Caco-2 (cell line): ENCODE measurements around the gene GFAP. TPM values are rescaled to one million over a fixed set of nuclear protein-coding genes. Genes with fewer than 3 reads are reported as not detected.
"Not testable (repeated sequence)": the region's sequence is repeated elsewhere in the genome, so short reads cannot be mapped to it uniquely, and the experiment has no call there.

Experiments used
- BruUV-seq: library from RNA; stranded (reverse); fragments of 400-500 nt; replicated peaks from 2 replicates; lab custom pipeline; 2021; lab: Mats Ljungman, UMichigan
- CTCF ChIA-PET: fragments of 300-600 bp; sonication (Branson Sonifier 250); formaldehyde crosslinking; loops from one replicate; lab custom pipeline; 2022; ENCODE audit warnings: antibody characterized with exemption; lab: Charles Lee
- POLR2A ChIA-PET: fragments of 300-600 bp; sonication (Branson Sonifier 250); formaldehyde crosslinking; loops from one replicate; lab custom pipeline; 2022; ENCODE audit warnings: antibody characterized with exemption; lab: Charles Lee
- DNase-seq, 2 experiments: peaks; one replicate each; pipeline versions ENCODE4 v3.0.0 to v3.0.0-alpha.2; 2020 to 2022
- H3K27me3 ChIP-seq: replicated peaks from 2 replicates; pipeline ENCODE4 v1.6.0; 2011; ENCODE audit warnings: low read length; ENCODE audit not compliant: control insufficient read depth, insufficient read depth
- H3K36me3 ChIP-seq: 2 replicates; pipeline ENCODE4 v1.5.1; 2011; ENCODE audit warnings: low read length; ENCODE audit not compliant: control insufficient read depth, insufficient read depth
- H3K4me1 ChIP-seq: fragments of 250-450 bp; sonication (Bioruptor Pico); 2 replicates; pipeline ENCODE4 v1.5.1; 2020; ENCODE audit warnings: mild to moderate bottlenecking
- H3K4me3 ChIP-seq: 2 replicates; pipeline ENCODE4 v1.5.1; 2011; ENCODE audit warnings: low read depth, mild to moderate bottlenecking, control low read depth, low read length
- H3K9me3 ChIP-seq: fragments of 250-450 bp; sonication (Bioruptor Pico); 2 replicates; pipeline ENCODE4 v1.5.1; 2020; ENCODE audit warnings: mild to moderate bottlenecking, moderate library complexity
- H3K27ac Mint-ChIP-seq: one replicate; pipeline ENCODE4 v1.8.0; 2022; ENCODE audit warnings: mixed read lengths; ENCODE audit not compliant: unreplicated experiment
- H3K27me3 Mint-ChIP-seq: one replicate; pipeline ENCODE4 v1.8.0; 2022; ENCODE audit warnings: mixed read lengths; ENCODE audit not compliant: insufficient read depth, unreplicated experiment
- H3K36me3 Mint-ChIP-seq: one replicate; pipeline ENCODE4 v1.8.0; 2022; ENCODE audit warnings: mild to moderate bottlenecking, mixed read lengths; ENCODE audit not compliant: insufficient read depth, unreplicated experiment
- H3K4me1 Mint-ChIP-seq: one replicate; pipeline ENCODE4 v1.8.0; 2022; ENCODE audit warnings: low read depth, mixed read lengths; ENCODE audit not compliant: unreplicated experiment
- H3K4me3 Mint-ChIP-seq: one replicate; pipeline ENCODE4 v1.8.0; 2022; ENCODE audit warnings: mild to moderate bottlenecking, moderate library complexity, mixed read lengths; ENCODE audit not compliant: unreplicated experiment
- H3K9me3 Mint-ChIP-seq: one replicate; pipeline ENCODE4 v1.8.0; 2022; ENCODE audit warnings: mixed read lengths; ENCODE audit not compliant: unreplicated experiment
- intact Hi-C: fragments of 100-400 bp; cut with micrococcal nuclease; formaldehyde crosslinking; loops from one replicate; pipeline ENCODE4 v1.10.0; 2022; ENCODE audit not compliant: unreplicated experiment
- total RNA-seq: library from RNA; stranded (reverse); gene quantifications from 2 replicates; pipeline ENCODE4 v1.2.3, GENCODE V29; 2022
- TF ChIP-seq, protein P1 (sequence below), 2 experiments: fragments of 200-600 bp in 1 of 2; IDR thresholded peaks; 1 replicate in 1 of 2; 2 replicates in 1 of 2; pipeline versions ENCODE4 v1.5.1 to v1.8.0; 2011 to 2022; ENCODE audit warnings: antibody characterized with exemption in 1 of 2, control low read depth in 1 of 2, inconsistent platforms in 1 of 2, low read depth in 1 of 2, low read length in 1 of 2, mild to moderate bottlenecking in 1 of 2, moderate library complexity in 1 of 2; ENCODE audit not compliant: insufficient read depth in 1 of 2, severe bottlenecking in 1 of 2, unreplicated experiment in 1 of 2

GFAP gene
- total RNA-seq, 1 experiment from 2014 or later = not detected

DNA sequence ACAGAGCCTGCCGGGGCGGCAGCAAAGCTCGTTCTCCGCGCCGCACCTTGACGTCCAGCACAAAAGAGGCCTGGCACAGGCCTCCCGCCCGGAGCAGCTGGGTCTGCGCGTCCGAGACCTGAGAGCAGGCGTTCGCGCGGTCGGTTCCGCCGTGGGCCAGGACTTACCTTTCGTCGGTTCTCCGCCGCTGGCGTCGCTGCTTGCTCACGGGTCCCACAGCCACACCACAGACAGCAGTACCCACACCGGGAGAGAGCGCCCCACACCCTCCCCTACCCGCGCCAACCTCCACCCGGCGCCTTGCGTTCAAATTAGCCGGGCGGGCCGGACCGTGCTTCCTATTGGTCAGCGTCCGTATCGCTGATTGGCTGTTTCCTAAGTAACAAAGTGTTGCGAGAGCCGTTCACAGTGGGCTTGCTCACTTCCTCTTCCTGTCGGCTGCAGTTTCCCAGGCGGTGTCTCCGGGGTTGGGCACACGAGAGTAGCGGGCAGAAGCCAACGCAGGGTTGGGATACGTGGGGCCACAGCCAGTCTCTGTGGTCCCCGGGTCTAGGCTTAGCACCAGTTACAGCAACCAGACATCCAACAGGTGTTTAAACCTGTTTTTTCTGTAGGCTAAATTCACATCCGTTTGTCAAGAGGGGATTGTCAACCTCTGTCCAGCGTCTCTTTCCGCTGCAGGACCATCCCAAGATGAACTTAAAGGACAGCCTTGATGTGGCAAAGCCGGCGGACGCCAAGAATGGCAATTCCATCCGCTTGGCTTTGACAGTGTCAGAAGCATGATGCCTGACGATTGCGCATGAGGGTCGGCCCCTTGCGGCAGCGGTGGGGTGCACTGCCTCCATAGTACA lies 32.4 kb upstream of the GFAP start, which contains the start of gene KIF18B:
Gene KIF18B, minus strand, starts transcription at position 313 of the 854 bp plus-strand sequence. CDS start 11,429 bp downstream, outside the sequence.
- Mint-ChIP-seq H3K4me1 (peaks cover 8% of the 10 kb centered on the region), H3K9me3 (no peaks in the 10 kb centered on the region), H3K27ac (peak within 1 kb of the TSS; percentile 92), H3K36me3 (peaks cover 43% of the 10 kb centered on the region), H3K27me3 (no peaks in the 10 kb centered on the region), H3K4me3 (peak within 1 kb of the TSS; percentile 90)
- H3K4me1 ChIP-seq = peaks cover 8% of the 10 kb centered on the region
- peak; percentile 95 to 96 for DNase-seq
- POLR2A ChIA-PET = interaction anchor here (0.6 to 1.3 kb wide), 7 partner anchors 21 to 113 kb away, joined by 3 to 10 read pairs (median 5); partner anchors contain the start of genes C1QL1, EFTUD2 and NMT1
- TF ChIP-seq, protein P1, sequence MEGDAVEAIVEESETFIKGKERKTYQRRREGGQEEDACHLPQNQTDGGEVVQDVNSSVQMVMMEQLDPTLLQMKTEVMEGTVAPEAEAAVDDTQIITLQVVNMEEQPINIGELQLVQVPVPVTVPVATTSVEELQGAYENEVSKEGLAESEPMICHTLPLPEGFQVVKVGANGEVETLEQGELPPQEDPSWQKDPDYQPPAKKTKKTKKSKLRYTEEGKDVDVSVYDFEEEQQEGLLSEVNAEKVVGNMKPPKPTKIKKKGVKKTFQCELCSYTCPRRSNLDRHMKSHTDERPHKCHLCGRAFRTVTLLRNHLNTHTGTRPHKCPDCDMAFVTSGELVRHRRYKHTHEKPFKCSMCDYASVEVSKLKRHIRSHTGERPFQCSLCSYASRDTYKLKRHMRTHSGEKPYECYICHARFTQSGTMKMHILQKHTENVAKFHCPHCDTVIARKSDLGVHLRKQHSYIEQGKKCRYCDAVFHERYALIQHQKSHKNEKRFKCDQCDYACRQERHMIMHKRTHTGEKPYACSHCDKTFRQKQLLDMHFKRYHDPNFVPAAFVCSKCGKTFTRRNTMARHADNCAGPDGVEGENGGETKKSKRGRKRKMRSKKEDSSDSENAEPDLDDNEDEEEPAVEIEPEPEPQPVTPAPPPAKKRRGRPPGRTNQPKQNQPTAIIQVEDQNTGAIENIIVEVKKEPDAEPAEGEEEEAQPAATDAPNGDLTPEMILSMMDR (IDR thresholded peaks at IDR 0.05; ENCODE audit: insufficient read depth in 1 of 2, low read depth in 1 of 2, low read length in 1 of 2, severe bottlenecking in 1 of 2, unreplicated experiment in 1 of 2) = no peak
- intact Hi-C loops = loop anchor here (2.0 kb wide), 2 partner anchors 49 to 71 kb away; partner anchors contain the start of gene EFTUD2
- CTCF ChIA-PET = interaction anchor here (0.6 kb wide), 1 partner anchor 22 kb away, joined by 3 read pairs; no protein-coding TSS in a partner anchor
- H3K36me3 ChIP-seq = no peaks in the 10 kb centered on the region
- peak within 1 kb of the TSS; percentile 79 for H3K4me3 ChIP-seq
- BruUV-seq = TSS peak; percentile 98
- no peaks in the 10 kb centered on the region for H3K9me3 ChIP-seq
- no peaks in the 10 kb centered on the region for H3K27me3 ChIP-seq

DNA sequence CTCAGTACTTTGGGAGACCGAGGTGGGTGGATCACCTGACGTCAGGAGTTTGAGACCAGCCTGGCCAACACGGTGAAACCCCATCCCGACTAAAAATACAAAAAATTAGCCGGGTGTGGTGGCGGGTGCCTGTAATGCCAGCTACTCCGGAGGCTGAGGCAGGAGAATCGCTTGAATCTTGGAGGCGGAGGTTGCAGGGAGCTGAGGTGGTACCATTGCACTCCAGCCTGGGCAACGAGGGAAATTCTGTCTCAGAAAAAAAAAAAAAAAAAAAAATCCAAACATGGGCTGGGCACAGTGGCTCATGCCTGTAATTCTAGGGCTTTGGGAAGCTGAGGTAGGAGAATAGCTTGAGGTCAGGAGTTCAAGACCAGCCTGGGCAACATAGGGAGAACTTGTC lies 30.4 kb upstream of the GFAP start:
- H3K27me3 Mint-ChIP-seq, H3K27ac Mint-ChIP-seq, H3K4me3 ChIP-seq, H3K27me3 ChIP-seq, H3K9me3 ChIP-seq, POLR2A ChIA-PET, DNase-seq, H3K9me3 Mint-ChIP-seq, BruUV-seq, H3K36me3 ChIP-seq, H3K4me3 Mint-ChIP-seq: not testable (repeated sequence)
- peaks cover 53% of the 10 kb centered on the region for H3K36me3 Mint-ChIP-seq
- intact Hi-C loops = loop anchor here (2.0 kb wide), 2 partner anchors 47 to 73 kb away; partner anchors contain the start of gene EFTUD2
- CTCF ChIA-PET = interaction anchor here (1.4 kb wide), 1 partner anchor 25 kb away, joined by 5 read pairs; no protein-coding TSS in a partner anchor
- H3K4me1 Mint-ChIP-seq = peaks cover 27% of the 10 kb centered on the region
- H3K4me1 ChIP-seq = peaks cover 27% of the 10 kb centered on the region

DNA sequence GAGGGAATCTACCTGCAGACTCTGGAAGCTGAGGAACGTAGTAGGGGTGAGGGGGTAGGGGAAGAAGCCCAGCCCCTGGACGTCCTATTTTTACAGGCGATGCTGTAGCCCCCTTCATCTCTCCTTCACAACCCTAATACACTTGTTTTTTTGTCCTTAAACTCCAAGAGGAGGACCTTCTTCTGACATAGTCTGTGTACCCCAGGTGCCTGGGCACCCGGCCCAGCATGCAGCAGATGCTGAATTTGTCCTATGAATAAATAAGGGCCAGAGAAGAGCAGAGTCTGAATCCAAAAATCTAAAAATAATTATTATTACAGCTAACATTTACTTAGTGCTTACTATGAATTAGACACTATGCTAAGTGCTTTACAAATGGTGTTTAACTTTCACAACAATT lies 27.2 kb upstream of the GFAP start:
- Mint-ChIP-seq H3K4me1 (peaks cover 36% of the 10 kb centered on the region), H3K36me3 (peaks cover 77% of the 10 kb centered on the region), H3K27me3 (no peaks in the 10 kb centered on the region), H3K9me3 (no peaks in the 10 kb centered on the region), H3K4me3 (no peak overlapping the region), H3K27ac (peak overlapping the region; percentile 91)
- Histone ChIP-seq H3K36me3 (no peaks in the 10 kb centered on the region; the same call in 1 of the 2 replicates), H3K4me3 (no peak overlapping the region), H3K9me3 (no peaks in the 10 kb centered on the region; the same call in 1 of the 2 replicates), H3K4me1 (peaks cover 30% of the 10 kb centered on the region), H3K27me3 (no peaks in the 10 kb centered on the region)
- DNase-seq = no peak
- BruUV-seq = no TSS peak
- ChIA-PET POLR2A (no interaction called here), CTCF (interaction anchor here (2.0 kb wide), 1 partner anchor 22 kb away, joined by 5 read pairs; no protein-coding TSS in a partner anchor)
- intact Hi-C loops = no loop called here
- TF ChIP-seq, protein P1 (IDR thresholded peaks at IDR 0.05; ENCODE audit: insufficient read depth in 1 of 2, low read depth in 1 of 2, low read length in 1 of 2, severe bottlenecking in 1 of 2, unreplicated experiment in 1 of 2) = no peak
